GM19239 (cell line): ENCODE results near the gene CDK8.

Experiments used
- DNase-seq: peaks from one replicate; pipeline ENCODE4 v3.0.0; 2011; ENCODE audit warnings: low spot score; ENCODE audit not compliant: insufficient read length
- FAIRE-seq: peaks from 2 replicates; lab custom pipeline; 2011; peaks lifted over from hg19 to GRCh38; lab: Jason Lieb, UNC

The CDK8 gene

DNA sequence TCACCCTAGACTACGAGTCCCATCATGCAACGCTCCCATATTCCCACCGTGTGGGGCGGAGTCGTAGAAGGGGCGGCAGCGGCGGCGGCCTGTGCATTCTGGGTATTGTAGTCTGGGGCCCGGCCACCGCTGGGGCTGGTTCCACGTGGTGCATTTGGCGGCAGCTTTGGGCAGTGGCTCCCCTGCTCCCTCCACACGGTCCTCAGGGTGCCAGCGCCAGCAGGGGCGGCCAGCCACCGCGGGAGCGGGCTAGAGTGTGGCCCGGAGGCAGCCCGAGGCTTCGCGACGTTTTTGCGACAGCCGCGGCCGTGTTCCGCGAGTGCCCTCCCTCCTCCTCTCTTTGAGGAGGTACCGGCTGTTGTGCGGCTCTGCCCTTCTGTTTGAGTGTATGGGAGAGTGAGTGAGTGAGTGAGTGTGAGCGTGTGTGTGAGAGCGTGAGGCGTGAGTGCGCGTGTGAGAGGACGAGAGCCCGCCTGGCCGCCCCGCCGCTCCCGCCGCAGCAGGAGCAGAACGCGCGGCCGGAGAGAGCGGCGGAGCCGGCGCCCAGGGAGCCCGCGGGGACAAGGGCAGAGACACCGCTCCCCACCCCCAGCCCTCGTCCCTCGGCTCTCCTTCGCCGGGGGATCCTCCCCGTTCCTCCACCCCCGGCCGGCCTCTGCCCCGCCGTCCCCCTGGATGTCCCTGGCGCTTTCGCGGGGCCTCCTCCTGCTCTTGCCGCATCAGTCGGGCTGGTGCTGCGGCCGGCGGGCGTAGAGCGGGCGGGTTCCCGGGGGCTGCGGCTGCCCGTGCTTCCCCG lies at the start of gene CDK8:
Gene CDK8 (plus strand): TSS at position 343 of the 796 bp plus-strand sequence. CDS start 513 bp downstream, outside the sequence.
- FAIRE-seq (peak; percentile 94), DNase-seq (peak; percentile 71)

DNA sequence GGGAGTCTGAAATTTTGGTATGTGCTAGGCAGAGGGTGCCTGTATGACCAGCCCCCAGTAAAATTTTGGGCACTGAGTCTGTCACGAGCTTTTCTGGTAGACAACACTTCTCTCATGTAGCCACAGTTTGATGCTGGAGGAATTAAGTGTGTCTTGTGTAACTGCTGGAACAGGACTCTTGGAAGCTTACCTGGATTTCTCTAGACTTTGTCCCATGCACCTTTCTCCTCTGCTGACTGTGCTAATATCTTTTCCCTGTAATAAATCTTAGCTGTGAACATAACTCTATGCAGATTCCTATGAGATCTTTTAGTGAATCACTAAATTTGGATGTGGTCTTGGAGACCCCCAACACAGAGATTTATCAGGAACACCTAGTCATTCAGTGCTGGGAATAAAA lies 45.6 kb upstream of the CDK8 start:
- no peak for FAIRE-seq
- no peak for DNase-seq

DNA sequence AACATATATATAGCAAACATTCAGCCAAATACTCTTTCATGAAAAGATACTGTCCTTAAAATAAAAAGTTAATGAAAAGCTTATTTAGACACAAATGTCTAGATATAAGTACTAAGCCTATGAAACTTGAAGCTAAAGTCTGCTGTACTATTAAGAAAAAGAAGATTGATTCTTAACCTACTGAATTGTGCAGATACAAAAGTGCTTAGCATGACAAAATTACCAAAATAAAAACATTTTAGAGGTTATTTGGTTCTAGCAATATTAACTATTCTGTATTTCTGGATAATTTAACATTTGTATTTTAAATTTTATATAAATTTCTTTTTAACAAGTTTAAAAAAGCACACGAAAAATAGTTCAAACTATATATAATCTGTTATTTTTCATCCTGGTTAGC lies 40.6 kb upstream of the CDK8 start:
- no peak for FAIRE-seq

DNA sequence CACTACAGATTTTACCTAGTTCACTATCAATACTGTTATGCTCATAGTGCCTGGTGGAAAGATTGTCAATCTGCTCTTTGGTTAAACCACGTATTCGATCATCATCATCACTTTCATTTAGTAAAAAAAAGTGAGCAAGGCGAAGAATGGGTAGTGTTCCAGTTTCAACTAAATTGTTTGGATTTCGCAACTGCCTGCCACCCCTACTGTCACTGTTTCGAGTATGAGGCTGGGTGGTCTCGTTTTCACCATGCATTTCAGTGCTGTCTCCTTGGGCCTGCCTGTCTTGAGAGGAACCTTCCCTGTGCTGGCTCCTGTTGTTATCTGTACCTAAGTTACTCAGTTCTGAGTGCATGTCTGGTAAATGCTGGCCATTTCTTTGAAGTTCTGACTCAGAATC lies 39.9 kb upstream of the CDK8 start:
- peak; percentile 23 for FAIRE-seq

More for the DNA sequence above, 40.6 kb upstream of the CDK8 start:
- DNase-seq: no peak

DNA sequence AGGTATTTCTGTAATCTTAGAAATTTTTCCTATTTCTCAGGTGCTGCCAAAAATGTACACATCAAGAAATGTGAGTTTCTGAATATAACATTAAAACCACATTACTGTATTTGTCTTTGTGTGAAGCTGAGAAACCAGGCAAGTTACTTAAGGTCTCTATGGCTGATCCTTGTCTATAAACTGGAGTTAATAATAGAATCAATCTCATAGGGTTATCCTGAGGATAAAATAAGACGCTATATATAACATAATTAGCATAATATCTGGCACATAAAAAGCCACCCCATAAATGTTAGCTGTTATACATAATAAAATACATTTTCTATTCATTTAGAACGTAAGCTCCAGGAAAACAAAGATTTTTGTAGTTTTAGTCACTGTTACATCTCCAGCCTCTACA lies 37.9 kb upstream of the CDK8 start:
- DNase-seq (no peak), FAIRE-seq (no peak)

More for the DNA sequence above, 39.9 kb upstream of the CDK8 start:
- DNase-seq: no peak

DNA sequence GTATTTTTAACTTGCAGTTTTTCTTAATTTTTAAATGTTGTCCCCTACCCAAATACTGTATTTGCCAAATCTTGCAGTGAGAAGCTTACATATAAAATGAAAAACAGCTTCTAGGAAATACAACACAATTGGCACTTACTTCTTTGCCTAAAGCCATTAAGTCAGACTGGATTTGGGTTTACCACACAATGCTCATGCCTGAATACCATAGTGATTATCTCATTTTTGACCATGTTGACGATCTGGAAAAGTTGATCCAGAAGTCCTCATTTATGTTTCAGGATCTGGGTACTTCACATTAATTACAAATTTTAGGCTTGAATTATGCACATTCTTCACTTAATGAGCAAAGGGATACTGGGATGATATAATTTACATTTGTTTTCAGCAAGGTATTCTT lies 34.2 kb upstream of the CDK8 start:
- FAIRE-seq (no peak), DNase-seq (no peak)

DNA sequence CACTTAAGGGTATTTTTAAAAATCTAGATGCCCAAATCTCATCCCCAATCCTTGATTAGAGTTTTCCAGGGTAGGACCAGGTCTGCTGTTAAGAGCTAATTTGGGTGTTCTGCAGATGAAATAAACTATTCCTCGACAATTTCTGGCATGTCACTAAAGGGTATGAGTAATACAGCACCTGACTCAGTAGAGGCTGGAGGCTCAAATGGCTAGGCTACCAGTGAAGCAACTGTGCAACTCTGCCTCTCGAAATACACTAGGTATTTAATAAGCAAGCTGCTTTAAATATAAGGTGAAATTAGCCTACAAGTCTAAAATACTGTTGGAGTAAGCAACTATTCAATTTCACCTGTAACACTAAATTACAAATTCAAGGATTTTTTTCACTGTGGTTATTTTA lies 33.4 kb upstream of the CDK8 start:
- no peak for DNase-seq
- FAIRE-seq: peak; percentile 64

DNA sequence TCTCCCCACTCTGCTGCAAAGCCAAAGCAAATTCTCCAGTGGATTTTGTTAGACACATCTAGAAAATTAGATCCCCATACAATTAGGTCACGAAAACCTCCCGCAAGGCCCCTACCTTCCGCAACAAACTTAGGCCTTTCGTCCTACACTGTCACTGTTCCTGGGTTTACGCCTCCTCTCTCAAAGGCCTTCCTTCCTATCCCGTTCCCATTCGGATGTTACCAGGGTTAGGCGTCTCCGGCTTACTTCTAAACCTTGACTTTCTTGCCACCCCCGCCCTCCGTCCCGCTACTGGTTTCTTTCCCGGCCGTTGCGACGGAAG lies 32.6 kb upstream of the CDK8 start:
- no peak for FAIRE-seq
- no peak for DNase-seq

DNA sequence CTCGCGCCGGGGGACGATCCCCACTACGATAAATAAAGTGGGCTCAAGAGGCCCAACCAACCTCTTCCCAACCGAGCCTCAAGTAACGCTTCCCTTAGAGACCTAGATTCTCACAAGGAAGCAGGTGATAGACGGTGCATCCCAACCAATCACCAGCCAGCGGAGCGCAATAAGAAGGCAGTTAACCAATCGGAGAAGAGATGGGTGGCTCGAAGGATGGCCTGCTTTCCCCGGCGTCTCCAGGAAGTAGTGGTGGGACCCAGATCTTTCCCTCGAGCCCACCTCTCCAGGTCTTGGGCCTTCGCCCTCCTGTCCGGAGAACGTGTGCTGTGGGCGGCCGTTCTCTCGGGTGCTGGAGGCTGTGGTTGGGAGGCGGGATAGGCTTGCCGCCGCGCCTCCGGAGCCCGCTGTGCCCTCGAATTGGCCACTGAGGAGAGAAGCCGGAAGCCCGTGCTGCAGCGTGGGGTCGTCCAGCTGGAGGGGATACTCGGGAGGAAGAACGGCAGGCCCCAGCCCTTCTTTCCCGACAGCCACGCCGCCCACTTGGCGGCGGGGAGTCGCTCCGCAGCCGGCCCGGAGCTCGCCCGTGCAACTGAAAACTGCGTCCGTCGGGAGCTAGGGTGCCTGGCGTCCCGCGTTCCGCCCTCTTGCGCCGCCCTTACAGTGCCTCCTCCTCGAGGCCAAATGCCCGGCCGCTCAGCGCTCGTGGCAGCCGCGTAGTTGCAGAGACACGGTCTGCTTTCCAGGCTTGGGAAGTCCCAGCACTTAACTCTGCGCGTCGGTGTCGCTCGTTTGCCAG lies 32.0 kb upstream of the CDK8 start, which contains the start of gene RNF6:
Gene RNF6 (minus strand): TSS at position 594 of the 799 bp plus-strand sequence. CDS start 2,665 bp downstream, outside the sequence.
- FAIRE-seq: peak; percentile 99
- peak; percentile 89 for DNase-seq

DNA sequence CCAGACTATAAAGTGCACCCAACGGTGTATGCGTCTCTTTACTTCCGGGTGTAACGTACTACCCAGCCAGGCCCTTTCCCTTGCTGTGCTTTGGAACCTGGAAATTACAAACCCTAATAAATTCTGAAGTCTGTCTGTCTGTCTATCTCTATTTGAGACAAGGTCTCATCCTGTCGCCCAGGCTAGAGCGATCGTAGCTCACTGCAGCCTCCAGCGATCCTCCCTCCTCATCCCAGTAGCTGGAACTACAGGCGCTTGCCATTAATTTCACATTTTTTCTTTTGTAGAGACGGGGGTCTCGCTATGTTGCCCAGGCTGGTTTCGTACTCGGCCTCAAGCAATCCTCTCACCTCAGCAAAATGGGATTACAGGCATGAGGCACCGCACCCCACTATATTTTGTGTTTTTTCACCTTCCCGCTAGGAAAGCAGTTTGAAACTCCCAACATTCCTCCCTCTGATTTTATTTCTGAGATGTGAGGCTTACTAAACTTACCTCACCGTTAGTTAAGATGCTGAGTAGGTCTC lies 31.3 kb upstream of the CDK8 start:
- DNase-seq (no peak), FAIRE-seq (peak; percentile 28)

DNA sequence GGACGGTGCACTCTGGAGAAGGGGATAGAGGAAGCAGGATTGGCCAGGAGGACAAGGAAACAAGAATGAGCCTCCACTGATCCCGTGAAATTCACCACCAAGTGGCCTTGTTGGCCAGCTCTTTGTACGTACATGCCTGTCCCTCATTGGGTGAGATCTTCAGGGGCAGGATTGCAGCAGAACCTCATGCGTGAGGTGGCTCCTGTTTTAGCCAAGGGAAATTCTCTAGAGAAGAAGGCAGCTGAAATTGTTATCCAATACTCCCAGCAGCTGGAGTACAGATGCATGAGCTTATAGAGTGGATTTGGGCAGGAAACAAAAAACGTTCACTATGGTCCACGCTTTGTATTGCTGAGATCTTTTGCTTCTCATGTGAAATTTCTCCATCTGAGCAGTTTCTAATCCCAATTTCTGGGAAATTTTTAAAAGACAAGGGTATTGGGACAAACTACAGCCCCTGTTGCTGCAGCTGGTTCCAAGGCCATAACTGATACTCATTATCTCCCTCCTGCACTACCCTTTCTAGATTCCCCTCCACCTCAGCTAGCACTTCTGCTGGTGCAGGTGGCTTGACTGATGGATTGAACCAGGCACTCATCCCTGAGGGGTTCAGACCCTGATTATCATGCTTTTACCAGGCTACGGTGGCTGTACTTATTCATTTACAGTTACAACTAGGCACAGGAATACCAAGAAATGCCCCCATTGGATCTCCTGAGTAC lies 27.9 kb upstream of the CDK8 start:
- FAIRE-seq: no peak
- no peak for DNase-seq

DNA sequence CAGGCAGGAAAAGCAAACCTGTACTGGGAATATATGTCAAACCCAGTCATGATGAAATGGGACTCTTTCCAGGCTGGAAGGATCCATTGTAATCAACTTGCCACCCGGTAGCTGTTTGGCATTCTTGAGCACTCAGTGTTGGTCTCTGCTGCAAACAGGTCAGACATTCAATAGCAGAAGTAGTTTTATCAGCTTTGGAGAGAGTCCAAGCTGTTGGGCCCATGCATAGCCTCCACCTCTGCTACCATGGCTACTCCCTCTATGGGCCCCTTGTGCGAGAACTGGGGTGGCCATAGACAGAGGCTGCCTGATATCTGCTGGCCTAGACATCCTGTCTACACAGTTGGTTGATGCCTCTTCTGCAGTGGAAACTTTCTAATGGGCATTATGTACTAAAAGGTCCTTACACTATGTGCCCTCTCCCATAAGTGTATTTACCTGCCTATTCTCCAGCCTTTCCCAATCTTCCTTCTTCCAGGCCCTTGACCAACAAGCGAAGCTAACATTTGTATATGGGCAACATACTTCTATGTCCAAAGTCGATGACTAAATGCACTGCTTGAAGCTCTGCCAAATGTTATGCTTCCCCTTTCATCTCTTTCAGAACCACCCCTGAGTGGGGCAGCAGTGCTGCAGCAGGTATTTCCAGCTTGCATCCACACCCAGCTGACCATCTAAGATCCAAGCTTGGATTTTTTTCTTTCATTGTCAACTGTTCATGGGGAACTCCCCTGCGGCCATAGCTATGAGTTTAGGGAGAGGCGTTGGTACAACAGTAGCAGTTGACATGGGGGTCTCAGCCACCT lies 26.6 kb upstream of the CDK8 start:
- no peak for DNase-seq
- FAIRE-seq: no peak

DNA sequence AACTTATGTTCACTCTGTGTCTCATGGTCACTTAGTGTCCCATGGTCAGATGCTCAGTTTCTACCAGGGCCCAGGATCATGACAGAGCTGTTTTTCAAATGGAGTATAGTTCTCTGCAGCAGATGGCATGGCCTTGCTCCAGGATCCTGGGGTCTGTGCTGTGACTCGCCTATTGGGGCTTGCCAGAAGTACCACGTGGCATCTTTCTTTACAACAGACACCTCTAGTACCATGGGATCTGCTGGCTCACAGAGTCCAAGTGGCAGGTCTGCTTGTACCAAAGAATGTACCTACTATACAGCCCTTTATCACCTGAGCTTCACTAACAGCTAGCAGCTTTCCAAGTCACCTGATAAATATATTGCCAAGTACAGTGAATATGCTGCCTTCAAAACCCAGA lies 25.8 kb upstream of the CDK8 start:
- no peak for FAIRE-seq
- no peak for DNase-seq

DNA sequence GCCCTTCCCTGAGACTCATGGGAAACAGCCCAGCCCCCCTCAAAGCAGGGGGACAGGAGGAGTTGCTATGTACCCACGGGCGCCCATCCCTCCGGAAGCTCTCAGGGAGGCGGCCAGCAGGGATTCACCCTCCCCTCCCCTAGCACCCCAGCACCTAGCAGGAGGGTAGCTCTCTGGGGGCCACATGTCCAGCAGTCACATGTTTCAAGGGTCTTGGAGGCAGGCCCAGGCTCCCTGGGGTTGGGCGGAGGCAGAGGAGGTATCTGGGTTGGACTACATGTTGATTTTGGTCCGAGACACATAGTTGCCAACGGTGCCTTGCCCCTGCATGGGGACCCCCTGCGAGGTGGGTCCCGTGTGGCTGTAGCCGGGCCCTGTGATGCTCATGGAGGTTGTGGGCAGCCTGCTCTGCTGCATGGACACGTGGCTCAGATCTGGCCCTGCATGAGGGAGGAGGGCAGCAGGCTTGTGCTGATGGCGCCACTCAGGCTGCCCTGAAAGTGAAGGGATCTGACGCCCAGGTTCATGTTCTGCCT lies 24.8 kb upstream of the CDK8 start:
- DNase-seq (no peak), FAIRE-seq (no peak)

DNA sequence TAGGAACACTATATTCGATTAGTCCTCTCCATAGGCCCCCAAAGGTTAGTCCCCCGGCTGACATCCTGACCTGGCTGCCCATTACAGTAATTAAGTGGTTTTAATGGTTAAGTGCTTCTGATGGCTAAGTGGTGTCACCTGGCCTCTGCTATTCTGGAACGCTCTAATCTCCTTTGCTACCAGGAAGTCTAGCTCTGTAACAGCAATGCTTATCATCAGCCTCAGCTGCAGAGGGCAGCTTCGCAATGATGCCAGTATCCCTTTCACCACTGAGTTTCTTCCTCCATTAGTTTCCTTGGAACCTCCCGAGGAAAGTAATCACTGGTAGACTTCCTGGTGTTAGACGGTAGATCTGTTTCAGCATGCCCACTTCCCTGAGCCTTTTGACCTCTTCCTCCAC lies 23.2 kb upstream of the CDK8 start:
- no peak for DNase-seq
- no peak for FAIRE-seq

DNA sequence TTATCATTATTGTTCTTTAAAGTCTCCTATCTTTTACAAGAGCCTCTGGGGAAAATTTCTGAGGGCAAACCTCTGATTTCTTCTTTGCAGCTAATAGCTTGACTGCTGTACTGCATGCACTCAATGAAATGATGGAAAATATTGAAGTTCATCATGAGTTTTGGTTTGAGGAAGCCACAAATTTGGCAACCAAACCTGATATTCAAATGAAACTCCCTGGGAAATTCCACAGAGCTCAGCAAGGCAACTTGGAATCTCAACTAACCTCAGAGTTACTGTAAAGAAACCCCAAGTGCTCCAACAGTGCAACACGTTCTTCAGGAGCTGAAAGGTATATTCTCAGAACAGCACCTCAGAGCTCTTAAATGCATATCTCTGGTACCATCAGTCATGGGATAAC lies 17.6 kb upstream of the CDK8 start:
- no peak for FAIRE-seq
- DNase-seq: no peak

DNA sequence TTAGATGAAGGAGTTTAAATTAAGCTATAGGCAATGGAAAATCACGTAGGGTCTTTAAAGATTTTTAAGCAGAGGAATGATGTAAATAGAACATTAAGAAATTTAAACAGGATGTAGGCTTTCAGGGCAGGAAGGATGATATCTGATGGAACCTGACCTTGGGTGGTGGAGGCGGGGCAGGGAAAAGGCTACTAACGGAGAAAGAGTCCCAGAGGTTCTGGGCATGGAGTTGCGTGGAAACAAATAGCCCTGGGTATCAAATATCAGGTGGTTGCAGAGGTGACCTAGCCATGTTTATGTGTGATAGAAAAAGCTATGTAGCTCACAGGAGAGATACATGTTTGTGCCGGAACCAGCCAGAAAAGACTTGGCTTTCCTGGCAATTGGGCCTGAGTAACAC lies 7.8 kb upstream of the CDK8 start:
- DNase-seq: no peak
- no peak for FAIRE-seq

DNA sequence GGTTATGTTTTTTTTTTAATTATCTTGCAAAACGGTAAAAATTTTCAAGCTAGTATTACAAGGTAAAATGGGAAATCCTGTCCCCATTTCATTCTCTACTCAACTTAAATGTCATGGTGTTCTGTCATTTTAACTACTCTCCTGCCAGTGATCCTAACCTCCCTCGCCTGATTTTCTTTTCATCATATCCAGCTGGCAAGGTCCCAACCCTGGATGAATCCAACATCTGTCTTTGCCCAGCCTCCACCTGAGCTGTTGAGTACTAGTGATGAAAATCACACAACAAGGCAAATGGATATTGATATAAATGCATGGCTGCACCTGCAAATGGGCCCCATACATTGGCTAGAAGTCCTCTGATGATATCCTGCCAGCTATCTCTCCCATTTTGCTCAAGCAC lies 6.9 kb upstream of the CDK8 start:
- FAIRE-seq (no peak), DNase-seq (no peak)

DNA sequence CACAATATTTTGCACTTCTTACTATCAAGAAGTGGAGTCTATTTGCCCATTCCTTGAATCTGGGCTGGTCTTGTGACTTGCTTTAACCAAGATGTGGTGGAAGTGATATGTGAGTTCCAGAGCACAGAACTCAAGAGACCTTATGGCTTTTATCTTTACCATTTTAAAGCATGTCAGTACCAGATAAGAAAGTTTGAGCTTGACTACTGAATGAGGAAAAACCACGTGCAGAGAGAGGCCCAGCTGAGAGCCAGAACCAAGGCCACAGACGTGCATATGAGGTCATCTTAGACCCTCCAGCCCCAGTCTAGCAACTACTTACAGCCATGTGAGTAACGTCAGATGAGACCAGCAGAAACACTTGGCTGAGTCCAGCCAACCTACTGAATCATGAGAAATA lies 6.3 kb upstream of the CDK8 start:
- DNase-seq: no peak
- no peak for FAIRE-seq

DNA sequence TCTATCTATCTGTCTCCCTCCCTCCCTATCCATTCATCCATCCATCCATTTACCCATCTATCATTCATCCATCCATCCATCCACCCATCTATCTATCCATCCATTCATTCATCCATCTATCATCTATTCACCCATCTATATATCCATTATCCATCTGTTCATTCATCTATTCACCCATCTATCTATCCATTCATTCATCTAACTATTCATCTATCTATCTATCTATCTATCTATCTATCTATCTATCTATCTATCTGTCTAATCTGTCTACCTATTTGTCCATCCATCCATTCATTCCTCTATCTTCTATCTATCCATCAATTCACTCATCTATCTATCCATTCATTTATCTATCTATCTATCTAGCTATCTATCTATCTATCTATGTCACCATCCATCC lies 4.4 kb upstream of the CDK8 start:
- FAIRE-seq (no peak), DNase-seq (no peak)
